Measurements from ENCODE around the gene MREG.
"Not testable (repeated sequence)": the region's sequence is repeated elsewhere in the genome, so short reads cannot be mapped to it uniquely, and the experiment has no call there.

MREG gene

DNA sequence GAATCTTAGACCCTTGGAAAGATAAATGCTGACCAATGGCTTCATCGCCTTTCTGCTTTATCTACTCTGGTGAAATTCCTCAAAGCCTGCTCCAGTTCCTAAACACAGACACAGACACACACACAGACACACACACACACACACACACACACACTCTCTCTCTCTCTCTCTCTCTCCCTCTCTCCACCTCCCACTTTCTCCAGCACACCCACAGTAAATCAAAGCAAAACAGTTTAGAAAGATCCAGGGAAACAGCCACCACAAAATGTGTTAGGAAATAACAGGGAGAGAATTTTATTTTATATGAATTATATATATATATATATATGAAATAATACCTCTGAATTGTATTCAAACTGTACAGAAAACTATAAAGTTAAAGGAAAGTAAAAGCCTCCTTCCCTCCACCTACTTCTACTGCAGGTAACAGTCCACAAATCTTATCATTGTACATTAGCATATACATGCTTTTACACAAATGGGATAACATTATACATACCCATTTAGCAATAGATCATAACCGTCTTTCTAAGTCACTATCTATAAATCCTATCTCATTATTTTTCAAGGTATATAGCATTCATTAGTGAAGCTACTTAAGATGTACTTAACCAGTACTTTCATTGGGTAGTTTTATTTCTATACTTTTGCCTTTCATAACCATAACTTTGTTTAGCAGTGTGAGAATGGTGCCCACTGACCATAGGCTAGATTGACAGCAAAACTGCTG lies 38.5 kb downstream of the MREG start:
- TF ChIP-seq, protein P1, sequence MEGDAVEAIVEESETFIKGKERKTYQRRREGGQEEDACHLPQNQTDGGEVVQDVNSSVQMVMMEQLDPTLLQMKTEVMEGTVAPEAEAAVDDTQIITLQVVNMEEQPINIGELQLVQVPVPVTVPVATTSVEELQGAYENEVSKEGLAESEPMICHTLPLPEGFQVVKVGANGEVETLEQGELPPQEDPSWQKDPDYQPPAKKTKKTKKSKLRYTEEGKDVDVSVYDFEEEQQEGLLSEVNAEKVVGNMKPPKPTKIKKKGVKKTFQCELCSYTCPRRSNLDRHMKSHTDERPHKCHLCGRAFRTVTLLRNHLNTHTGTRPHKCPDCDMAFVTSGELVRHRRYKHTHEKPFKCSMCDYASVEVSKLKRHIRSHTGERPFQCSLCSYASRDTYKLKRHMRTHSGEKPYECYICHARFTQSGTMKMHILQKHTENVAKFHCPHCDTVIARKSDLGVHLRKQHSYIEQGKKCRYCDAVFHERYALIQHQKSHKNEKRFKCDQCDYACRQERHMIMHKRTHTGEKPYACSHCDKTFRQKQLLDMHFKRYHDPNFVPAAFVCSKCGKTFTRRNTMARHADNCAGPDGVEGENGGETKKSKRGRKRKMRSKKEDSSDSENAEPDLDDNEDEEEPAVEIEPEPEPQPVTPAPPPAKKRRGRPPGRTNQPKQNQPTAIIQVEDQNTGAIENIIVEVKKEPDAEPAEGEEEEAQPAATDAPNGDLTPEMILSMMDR (IDR thresholded peaks at IDR 0.05; ENCODE audit: low read depth, low read length) = no peak
- no peak for DNase-seq
- H3K36me3 ChIP-seq = no peaks in the 10 kb centered on the region; the same call in 1 of the 2 replicates
- H3K9me3 ChIP-seq = no peaks in the 10 kb centered on the region
- no peak overlapping the region for H3K4me3 ChIP-seq (ENCODE audit: low read depth, low read length)
- no peaks in the 10 kb centered on the region for H3K27me3 ChIP-seq
- H3K4me1 ChIP-seq = peaks cover 20% of the 10 kb centered on the region

DNA sequence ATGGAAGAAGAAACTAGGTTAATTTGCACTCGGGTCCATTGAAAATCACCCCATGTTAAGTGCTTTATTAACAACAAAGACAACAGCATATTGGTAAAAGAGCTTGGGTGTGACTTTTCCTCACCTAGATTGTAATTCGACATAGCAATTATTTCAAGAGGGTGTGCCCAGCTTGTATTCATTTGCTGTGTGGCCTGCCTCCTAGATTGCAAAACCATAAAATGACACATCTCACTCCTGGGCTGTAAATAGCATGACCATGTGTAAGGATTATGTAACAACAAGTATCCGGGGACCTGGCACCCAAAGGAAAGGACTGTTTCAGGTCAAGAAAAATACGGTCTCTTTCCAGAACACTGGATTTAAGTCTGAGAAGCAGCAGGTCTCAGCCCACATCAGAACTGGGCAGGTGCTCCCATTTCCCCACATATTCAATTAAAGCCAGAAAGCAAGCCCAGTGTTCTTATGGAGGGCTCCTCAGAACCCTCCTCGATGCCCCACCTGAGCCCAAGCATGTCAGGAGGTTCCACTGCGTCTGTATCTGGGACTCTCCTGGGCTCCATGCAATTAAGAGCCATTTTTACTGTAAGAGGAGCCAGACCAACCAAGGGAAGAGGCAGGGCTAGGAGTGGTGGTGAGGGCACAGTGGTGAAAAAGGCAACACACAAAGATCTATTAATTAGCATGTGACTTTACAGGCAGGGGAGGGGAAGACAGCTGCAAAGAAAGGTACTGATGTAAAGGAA lies 39.2 kb downstream of the MREG start:
- H3K4me1 ChIP-seq = peaks cover 20% of the 10 kb centered on the region
- H3K27me3 ChIP-seq = no peaks in the 10 kb centered on the region
- no peaks in the 10 kb centered on the region for H3K9me3 ChIP-seq
- no peak for DNase-seq
- no peaks in the 10 kb centered on the region; the same call in 1 of the 2 replicates for H3K36me3 ChIP-seq
- no peak overlapping the region for H3K4me3 ChIP-seq (ENCODE audit: low read depth, low read length)
- TF ChIP-seq, protein P1 (IDR thresholded peaks at IDR 0.05; ENCODE audit: low read depth, low read length) = no peak

DNA sequence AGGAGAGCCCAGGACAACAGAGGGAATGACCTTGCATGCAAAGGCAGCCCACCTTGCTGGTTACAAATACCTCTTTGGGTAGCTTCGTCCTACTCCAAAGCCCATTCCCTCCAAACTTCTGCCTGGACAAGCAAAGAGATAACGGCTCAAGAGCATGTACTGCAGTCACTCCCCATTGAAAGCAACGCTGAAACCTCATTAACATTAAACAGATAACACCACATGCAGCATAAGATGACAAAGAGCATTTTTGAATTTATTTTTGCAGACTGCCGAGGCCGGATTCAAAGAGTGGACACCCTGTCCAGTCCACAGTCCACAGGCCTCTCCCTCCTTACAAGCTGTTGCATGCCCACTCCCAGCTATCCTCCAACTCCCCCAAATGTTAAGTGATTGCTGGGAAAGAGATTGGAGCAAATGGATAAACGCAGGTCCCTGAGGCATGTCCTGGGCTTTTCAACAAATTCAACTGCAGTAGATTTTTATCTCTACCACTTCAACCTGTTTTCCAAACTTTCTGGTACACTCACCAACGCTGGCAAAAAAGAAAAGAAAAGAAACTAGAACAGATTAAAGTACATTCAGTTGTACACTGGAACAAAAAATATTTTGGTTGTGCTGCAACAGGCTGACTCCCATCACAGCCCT lies 40.1 kb downstream of the MREG start:
- TF ChIP-seq, protein P1 (IDR thresholded peaks at IDR 0.05; ENCODE audit: low read depth, low read length) = no peak

DNA sequence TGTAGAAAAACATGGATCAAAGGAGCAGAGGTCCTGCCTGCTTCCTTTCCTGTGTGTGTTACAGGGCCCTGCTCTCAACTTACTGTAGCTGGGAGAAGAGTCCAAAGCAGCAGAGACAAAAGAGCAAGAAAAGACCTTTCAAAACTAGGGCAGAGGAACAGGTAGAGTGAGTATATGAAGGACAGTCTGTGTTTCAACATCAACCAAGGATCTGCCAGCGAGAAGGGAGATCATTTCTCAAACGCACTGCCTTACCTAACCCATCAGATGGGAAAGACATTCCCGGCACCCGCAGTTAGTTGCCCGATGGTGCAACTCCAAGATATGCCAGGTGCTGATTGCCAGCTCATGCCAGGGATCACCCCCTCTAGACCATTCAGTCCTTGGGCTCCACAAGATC lies 41.7 kb downstream of the MREG start:
- Histone ChIP-seq H3K36me3 (no peaks in the 10 kb centered on the region; the same call in 1 of the 2 replicates), H3K4me3 (ENCODE audit: low read depth, low read length) (no peak overlapping the region), H3K4me1 (peaks cover 20% of the 10 kb centered on the region), H3K9me3 (no peaks in the 10 kb centered on the region; the same call in 1 of the 2 replicates), H3K27me3 (no peaks in the 10 kb centered on the region)
- no peak for DNase-seq
- TF ChIP-seq, protein P1 (IDR thresholded peaks at IDR 0.05; ENCODE audit: low read depth, low read length) = no peak

More for the DNA sequence above, 40.1 kb downstream of the MREG start:
- Histone ChIP-seq H3K4me3 (ENCODE audit: low read depth, low read length) (no peak overlapping the region), H3K27me3 (no peaks in the 10 kb centered on the region), H3K36me3 (no peaks in the 10 kb centered on the region; the same call in 1 of the 2 replicates), H3K9me3 (no peaks in the 10 kb centered on the region), H3K4me1 (peaks cover 20% of the 10 kb centered on the region)
- no peak for DNase-seq

DNA sequence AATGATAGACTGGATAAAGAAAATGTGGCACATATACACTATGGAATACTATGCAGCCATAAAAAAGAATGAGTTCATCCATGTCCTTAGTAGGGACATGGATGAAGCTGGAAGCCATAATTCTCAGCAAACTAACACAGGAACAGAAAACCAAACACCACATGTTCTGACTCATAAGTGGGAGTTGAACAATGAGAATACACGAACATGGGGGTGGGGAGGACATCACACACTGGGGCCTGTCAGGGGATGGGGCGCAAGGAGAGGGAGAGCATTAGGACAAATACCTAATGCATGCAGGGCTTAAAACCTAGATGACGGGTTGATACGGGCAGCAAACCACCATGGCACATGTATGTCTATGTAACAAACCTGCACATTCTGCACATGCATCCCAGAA lies 42.5 kb downstream of the MREG start:
- H3K4me1 ChIP-seq = peaks cover 20% of the 10 kb centered on the region
- not testable (repeated sequence) for H3K4me3 ChIP-seq (ENCODE audit: low read depth, low read length)

DNA sequence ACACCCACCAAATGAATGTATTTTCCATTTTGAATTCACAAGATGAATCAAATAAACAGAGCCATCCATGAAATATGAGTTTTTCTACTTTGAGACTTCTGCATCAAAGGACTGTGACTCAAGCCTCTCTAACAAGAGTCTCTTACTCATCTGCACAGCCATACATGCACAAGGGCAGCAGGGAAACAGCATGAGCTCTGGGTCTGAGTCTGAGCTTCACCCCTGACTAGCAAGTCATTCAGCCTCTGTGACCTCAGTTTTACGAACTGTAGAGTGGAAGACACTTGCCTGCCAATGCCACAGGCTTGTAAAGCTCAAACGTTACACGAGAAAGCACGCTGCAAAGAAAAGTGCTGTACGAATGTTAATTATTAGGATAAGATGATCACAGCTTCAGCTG lies 42.9 kb downstream of the MREG start:
- H3K4me3 ChIP-seq (ENCODE audit: low read depth, low read length) = no peak overlapping the region
- peaks cover 2% of the 10 kb centered on the region; the same call in 1 of the 2 replicates for H3K36me3 ChIP-seq
- TF ChIP-seq, protein P1 (IDR thresholded peaks at IDR 0.05; ENCODE audit: low read depth, low read length) = no peak
- no peaks in the 10 kb centered on the region for H3K27me3 ChIP-seq
- H3K4me1 ChIP-seq = peaks cover 20% of the 10 kb centered on the region
- no peak for DNase-seq
- H3K9me3 ChIP-seq = no peaks in the 10 kb centered on the region; the same call in 1 of the 2 replicates

More for the DNA sequence above, 42.5 kb downstream of the MREG start:
- H3K36me3 ChIP-seq, H3K27me3 ChIP-seq, H3K9me3 ChIP-seq, DNase-seq: not testable (repeated sequence)

All from BE2C (cell line).